Measurements from ENCODE around the gene TALDO1.

The TALDO1 gene

DNA sequence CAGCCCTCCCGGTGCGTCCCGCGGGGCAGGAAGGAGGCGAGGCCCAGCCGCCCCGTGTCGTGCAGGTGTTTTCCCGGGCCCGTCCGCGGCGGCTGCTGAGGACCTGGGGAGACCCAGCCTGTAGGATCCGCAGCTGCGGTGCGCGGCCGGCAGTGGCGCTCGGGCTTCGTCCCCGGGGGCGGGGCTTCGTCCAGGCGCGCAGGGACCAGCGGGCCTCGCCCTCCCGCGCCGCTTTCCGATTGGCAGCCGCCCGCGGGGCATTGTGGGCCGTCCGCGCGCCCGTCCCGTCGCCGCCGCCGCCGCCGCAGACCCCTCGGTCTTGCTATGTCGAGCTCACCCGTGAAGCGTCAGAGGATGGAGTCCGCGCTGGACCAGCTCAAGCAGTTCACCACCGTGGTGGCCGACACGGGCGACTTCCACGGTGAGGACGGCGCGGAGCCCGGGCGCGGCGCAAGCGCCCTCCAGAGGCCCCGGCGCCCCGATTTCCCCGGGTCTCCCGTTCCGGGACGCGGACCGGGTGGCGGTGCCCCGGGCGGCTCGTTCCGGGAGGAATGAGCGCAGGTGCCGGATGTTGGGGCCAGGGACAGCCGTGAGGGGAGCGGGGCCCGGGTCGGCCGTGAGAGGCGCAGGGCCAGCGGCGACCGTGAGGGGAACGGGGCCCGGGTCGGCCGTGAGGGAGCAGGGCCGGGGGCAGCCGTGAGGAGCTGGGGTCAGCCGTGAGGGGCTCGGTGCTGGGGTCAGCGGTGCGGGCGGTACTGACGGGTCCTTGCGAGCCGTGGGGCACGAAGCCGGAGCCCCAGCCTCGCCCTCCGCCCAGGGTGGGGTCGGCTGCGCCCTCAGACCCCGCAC, at the start of gene TALDO1:
Gene TALDO1 (plus strand): TSS at position 307 of the 849 bp plus-strand sequence. CDS start 18 bp downstream, at position 325.
- peak; percentile 73 for DNase-seq (ENCODE audit: low read depth)

DNA sequence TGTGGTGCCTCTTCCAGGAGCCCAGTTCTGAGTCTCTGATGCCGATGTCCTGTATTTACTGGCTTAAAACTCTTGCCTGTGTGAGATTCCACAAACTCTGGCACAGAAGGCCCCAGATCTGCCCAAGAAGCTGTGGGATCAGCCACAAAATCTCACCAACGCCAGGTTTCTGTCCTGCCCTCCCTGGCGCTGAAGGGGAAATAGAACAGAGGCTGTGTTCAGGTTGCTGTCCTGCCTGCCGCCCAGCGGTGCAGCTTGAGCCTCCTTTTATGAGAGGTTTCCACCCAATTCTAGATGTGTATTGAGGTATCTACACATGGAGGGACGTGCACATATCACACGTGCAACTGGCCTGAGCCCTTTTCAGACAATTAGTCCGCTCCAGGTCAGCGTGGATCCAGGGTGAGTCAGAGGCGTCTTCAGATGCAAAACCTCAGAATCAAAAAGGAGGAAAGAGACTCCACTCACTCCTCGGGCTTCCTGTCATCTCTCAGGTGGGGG, 49.4 kb upstream of the TALDO1 start:
- no peak for DNase-seq (ENCODE audit: low read depth)

DNA sequence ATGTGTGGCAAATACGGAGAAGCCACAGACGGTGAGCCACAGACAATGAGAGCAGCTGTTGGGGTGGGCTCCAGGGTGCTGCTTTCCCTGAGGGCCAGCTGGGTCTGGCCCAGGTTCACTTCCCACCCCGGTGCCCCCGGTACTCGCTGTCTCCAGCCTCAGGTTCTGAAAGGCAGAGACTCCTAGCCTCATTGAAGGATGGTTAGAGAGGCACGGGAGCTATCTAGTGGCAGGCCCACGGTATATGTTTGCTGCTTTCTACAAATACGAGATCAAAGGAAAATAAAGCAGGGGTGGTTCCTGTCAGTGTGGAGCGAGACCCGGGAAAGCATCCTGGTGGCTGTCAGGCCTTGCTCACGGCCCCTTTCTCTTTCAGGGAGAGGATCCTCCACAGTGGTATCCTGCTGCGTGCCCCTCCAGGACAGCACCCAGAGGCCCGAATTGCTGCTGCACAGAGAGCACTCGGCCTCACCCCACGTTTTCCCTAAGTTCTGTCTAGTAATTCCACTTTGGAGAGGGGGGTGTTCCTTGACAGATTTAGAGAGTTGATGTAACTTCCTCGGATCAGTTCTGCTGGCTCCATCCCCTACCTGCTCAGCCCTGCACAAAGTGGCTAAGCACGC, 48.7 kb upstream of the TALDO1 start:
- no peak for DNase-seq (ENCODE audit: low read depth)

DNA sequence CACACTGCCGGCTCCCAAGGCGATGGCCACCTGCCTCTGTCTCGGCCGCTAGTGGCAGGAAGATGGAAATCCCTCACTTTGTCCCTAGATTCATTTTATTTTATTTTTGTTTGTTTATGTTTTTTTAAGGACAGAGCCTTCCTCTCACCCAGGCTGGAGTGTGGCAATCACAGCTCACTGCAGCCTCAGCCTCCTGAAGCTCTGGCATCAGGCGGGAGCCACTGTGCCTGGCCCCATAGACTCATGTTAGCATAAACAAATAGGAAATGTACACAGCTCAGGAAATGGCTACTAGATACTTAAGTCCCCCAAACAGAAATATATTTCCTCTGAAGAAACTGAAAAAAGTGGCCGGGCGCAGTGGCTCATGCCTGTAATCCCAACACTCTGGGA, 48.2 kb upstream of the TALDO1 start:
- no peak for DNase-seq (ENCODE audit: low read depth)

DNA sequence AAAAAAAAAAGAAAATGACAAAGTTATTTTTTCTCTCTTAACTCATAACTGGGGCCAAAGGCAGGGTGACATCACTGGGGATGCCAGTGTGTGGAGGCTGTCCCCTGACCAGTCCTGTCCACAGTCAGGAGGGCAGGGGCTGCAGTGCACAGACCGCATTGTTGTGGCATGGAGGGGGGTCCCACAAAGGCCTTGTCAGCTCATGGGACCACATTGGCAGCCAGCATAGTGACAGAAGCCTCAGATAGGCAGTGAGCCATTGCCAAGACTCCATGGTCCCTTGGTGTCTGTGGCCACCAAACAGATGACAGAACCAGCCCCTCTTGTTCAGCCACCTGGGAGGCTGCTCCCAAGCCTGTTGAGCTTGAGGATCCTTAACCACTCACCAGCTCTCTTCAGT, 47.5 kb upstream of the TALDO1 start:
- DNase-seq (ENCODE audit: low read depth) = no peak

DNA sequence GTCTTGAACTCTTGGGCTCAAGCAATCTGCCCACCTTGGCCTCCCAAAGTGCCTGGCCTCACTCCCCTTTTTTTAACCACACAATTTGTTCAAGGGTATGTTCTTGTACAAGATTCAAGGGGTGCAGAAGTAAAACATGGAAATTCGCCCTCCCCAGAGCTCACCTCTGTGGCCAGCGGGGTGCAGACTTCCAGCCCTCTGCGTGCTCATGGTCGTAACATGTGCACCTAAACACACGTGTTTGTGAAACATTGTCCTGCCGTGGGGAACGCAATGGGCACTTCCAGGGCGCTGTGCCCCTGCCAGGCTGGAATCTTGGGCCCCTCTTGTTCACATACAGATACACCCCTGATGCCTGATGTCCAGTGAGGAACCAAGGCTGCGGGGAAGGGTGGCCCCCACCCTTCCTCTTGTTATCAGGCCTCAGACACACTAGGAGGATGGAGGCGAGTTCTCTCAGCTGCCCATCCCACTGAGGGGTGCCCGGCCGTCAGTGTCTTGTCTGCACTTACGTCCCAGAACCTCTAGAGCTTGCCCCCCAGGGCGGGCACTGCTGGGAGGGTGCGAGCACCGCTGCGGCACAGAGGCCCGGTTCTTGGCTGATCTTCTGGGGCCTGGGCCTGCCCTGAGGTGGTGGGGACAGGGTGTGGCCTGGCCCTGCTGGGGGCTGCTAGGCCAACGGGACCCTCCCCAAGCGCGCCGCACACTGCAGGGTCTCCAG, 45.4 kb upstream of the TALDO1 start:
- no peak for DNase-seq (ENCODE audit: low read depth)

DNA sequence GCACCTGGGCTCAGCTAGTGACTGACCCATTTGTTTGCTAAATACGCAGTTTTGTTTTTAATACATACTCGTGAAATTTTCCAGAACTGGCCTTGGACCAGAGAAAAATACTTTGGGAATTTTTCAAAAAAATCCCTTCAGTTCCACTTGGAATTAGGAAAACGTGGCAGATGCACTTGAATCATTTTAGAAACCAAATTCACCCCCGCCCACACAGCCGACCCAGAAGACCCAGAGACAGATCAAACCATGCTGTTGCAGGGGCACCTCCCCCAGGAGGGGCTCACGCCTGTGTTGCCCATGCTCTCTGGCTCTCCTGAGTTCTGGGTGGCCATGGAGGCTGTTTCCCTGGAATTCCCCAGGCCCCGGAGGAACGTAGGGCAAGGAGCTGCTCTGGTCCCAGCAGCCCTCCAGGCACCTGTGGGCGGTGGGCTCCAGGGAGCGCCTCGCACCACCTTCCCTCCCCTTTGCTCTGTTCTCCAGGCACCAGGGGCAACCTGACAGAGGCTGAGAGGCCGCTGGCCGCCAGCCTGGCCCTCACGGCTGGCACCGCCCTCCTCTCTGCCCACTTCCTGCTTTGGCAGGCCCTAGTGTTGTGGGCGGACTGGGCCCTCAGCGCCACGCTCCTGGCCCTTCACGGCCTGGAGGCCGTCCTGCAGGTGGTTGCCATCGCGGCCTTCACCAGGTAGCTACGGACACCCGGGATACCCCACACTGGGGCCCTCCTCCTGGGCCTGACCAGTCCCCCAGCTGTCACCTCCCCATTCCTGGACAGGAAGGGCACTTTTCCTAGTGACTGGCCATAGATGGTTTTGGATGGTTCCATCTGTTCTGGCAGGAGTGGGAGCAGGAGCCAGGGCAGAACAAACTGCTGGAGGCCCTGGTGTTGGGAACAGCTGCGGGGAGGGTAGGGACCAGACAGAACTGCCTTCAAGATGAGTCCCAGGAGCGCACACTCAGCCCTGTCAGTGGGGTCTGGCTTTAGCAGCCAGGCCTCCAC, 44.5 kb upstream of the TALDO1 start:
- no peak for DNase-seq (ENCODE audit: low read depth)

DNA sequence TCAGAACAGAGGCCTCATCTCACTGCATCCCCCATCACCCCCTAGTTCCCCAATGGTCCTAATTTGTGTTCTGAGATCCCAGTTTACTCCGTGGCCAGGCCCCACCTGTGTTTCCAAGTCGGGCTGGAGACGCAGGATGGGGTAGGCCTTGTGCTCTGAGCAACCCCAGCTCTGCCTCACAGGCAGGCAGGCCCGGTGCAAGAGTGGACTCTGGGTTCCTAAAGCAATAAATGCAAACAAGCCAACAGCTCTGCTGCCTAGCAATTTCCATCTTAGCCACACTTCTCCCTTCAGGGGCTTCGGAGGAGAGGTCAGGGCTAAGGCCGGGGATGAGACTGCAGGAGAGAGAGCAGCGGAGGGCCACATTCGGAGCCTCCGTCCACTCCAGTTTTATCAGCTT, 43.8 kb upstream of the TALDO1 start:
- DNase-seq (ENCODE audit: low read depth) = no peak

DNA sequence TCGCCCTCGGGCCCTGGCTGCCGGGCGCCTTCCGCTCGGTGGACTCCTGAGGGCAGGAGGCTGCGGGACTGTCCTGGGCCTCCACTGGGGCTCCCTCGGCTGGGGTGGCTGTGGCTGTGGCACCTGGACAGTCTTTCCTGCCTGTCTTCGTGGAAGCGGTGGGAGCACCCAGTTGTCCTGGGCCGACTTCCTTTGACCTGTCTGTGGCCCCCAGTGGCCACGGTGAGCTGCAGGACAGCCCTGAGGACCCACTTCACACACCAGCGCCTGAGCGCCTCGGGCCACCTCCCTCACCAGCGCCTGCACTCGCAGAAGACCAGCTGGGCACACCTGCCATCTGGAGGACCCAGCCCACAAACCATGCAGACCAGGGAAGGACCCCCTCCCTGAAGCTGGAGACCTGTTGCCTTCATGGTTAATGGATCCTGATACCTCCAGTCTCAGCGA, 43.0 kb upstream of the TALDO1 start:
- DNase-seq (ENCODE audit: low read depth) = no peak

DNA sequence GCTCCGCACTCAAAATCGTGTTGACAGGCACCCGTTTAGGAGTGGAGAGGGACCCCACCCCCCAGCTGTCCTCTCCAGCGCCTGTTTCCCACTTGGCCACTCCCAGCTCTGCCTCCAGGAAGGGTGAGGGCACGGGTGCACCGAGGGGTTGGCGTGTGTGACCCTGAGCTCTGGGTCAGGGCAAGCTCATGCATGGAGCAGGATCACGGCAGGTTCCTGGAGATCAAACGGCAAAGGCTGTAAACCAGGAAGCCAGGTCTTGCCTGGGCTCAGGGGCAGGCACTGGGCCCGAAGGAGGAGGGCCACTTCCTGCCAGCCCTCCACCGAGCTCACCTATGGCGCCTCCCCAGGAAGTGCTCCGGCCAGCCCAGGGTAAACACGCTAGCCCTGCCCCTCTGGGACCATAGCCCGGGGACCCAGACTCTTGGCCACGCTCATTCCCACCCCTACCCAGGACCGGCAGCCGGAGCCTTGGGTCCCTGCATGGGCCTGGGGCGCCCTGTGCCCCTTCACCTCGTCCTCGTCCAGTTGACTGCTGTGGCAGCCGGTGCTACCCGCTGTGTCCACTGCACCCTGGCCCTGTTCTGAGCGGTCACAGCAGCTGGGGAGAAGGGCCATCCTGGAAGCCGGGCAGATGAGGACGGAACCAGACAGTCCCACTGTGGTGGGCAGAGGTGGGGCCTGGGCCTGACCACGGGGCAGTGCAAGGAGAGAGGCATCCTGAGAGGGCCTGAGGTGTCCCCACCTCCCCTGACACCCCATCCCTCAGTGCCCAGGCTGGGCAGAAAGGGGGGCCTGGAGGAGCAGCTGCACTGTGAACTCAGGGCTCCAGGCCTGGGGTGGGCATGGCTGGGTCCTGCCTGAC, 42.3 kb upstream of the TALDO1 start:
- no peak for DNase-seq (ENCODE audit: low read depth)

DNA sequence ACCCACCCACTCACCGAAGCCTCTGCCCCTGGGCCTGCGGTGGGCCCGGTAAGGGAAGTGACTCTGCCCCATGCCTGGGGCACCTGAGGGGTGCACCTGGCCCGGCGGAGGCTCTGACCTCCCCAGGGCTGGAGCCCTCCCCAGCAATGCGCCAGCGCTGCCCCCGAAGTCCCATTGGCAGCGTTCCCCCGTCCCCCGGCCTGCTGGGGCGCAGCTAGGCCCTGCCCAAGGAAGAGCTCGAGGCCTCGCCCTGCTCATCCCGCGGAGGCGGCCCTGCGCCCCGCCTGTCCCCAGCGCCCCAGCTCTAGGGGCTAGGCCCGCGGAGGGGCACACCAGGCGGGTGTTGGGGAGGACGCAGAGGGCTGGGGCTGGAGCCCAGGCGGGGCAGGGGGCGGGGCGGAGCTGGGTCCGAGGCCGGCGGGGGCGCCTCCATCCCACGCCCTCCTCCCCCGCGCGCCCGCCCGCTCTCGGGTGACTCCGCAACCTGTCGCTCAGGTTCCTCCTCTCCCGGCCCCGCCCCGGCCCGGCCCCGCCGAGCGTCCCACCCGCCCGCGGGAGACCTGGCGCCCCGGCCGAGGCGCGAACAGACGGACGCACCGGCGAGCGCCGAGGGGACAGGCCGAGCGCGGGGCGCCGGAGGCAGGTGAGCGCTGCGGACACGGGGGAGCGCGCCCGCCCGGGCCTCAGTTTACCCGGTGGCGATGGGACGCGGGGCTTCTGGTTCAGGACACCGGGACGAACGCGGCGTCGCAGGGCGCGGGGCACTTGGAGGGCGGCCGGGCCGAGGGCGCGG, 41.4 kb upstream of the TALDO1 start, which contains the start of gene EPS8L2:
Gene EPS8L2 (plus strand): TSS at position 586 of the 793 bp plus-strand sequence. CDS start 3,177 bp downstream, outside the sequence.
- DNase-seq (ENCODE audit: low read depth) = no peak

DNA sequence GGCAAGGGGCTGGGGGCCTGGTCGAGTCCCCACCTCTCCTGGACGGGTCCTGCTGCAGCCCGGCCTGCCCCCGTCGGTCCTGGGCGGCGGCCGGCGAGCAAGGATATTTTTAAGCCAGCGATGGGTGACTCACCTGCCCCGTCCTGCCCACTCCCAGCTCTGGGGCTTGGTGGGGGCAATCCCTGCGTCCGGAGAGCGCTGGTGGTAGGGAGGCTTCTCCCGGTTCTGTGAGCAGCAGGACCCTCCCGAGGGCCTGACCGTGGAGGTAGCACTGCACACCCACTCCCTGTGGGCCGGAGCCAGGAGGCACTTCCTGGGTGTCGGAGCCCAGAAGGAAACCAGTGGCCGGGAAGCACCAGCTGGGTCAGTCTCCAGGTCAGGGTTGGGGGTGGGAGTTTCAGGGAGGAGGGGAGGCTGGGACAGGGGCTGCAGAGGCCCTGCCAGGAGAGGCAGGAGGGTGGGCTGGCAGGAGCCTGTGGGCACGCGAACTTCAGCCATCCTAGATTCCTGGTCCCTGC, 40.8 kb upstream of the TALDO1 start:
- no peak for DNase-seq (ENCODE audit: low read depth)

DNA sequence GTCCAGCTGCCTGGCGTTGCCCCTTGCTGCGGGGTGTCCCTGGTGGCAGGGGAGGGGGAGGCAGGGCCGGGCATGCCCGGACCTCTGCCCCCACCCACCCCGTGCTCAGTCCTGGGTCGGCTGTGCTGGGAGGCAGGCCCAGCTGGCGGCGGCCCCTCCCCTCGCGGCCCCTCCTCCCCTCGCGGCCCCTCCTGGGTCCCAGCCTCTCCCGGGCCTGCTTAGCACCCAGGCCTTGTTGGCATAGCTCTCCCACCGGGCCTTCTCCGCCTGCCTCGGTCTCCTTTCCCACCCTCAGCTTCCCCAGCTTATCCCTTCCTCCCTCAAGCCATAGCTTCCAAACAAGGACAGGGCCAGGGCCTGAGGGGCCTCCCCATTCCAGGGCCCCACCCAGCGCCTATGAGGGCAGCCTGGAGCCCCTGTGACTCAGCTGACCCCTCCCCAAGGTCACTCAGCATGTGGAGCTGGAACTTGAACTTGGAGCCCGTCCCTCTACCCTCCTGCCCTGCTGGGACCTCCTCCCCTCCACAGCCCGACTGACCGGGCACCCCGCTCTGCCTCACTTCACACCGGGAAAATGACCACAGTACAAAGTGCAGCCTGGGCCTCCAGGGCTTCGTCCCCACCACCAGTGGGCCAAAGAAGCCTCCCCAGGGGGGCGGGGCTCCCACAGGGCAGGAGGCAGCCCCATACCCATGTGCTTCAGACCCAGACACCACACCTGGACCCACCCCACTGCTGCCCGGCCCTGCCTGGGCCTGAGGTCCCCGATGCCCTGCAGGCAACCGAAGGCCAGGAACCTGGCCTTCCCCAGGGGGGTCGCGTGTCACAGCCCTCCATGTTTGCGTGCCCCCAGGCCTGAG, 40.1 kb upstream of the TALDO1 start:
- DNase-seq (ENCODE audit: low read depth) = no peak

DNA sequence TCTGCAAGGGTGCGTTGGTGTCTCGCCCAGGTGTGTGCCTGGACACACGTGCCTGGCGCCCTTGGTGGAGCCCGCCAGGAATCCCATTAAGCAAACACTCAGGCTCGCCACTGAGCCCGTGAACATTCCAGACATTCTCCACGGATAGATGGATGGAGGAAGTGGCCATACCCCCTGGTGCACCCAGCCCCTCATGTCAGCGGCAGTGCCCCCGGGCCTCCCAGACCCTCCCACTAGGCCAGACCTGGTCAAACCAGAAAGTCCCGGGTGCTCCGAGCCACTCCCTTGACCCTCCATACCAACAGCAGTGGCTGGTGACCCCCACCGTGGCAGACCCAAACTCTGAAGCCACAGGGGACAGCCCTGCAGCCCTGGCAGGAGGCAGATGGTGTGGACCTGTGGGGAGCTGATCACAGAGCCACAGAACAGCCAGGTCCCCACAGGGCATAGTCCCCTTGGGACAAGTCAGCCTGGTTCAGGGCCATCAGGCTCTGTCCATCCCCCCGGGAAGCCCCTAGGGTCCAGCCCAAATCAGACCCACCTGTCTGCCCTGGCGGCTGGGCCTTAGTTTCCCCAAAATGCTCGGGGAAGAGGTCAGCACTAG, 39.3 kb upstream of the TALDO1 start:
- no peak for DNase-seq (ENCODE audit: low read depth)

DNA sequence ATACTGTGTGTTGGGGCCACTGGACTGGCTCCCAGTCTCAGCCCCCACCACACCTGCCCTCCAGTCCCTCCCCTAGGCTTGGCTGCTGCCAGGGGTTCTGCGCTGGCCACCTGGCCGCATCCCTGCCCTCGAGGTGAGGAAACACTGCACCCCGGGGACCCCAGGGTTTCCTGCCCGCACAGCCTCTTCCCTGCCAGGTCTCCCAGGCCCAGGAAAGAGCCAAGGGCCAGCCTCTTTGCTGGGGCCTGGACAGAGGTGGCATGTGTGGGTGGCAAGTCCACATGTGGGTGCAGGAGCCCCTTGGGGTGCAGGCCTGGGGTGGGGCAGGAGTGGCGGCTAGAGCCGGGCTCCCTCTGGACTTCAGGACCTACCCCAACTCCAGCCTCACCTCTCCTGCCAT, 38.8 kb upstream of the TALDO1 start:
- DNase-seq (ENCODE audit: low read depth) = no peak

DNA sequence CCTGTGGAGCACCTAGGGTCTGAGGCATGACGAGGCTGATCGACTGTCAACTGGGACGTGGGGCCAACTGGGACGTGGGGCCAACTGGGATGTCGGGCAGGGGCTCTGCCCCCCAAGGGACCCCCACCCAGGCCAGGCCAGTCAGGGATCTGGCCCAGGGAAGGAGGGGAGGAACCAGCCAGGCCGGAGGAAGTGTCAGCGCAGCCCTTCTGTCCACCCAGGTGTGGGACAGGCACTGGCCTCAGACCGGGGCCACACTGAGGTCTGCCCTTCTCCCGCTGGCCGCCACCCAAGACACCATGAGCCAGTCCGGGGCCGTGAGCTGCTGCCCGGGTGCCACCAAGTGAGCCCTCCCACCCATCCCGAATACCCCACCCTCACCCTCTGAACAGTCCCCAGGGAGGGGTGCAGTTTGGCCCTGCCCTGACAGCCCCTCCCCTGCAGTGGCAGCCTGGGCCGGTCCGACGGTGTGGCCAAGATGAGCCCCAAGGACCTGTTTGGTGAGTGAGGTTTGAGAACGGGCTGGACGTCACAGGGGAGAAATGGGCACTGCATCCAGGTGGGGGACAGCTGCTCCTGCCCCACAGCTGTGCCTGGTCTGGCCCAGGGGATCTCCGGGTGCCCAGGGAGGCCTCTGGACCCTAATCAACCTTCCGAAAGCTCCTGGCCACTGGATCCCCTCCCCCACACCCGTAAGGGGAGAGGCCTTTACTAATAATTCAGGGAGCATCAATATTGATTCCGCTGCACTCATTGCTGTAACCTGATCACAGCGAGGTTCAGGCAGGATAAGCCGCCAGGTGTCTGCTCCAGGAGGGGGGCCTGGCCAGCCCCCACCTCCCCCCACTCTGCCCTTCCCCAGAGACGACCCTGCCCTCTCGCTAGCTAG, 37.9 kb upstream of the TALDO1 start:
- no peak for DNase-seq (ENCODE audit: low read depth)

DNA sequence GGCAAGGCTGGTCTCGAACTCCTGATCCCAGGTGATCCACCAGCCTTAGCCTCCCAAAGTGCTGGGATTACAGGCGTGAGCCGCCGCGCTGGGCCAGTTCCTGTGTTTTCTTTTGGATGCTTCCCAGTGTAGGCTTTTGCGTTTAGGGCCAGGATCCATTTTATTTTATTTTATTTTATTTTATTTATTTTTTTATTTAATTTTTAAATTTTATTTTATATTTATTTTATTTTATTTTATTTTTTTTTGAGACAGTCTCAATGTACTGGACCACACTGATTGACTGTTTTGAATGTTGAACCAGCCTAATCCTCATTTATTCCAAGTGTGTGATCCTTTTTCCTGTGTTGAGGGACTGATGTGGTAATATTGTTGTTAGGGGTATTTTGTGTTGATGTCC, 32.8 kb upstream of the TALDO1 start:
- no peak for DNase-seq (ENCODE audit: low read depth)

Measured in T-helper 22 cell (primary cell).